Measurements from ENCODE around the gene INPP5F.
"Not testable (repeated sequence)": the region's sequence is repeated elsewhere in the genome, so short reads cannot be mapped to it uniquely, and the experiment has no call there.

INPP5F gene

GRCh38 chr10:119706521-119707278 is 19.1 kb upstream of the INPP5F start:
- no peak for DNase-seq

- DNase-seq, result peak; percentile 20
These were observed 18.5 kb upstream of the INPP5F start for GRCh38 chr10:119707331-119707730.

GRCh38 chr10:119710935-119711334 is 14.9 kb upstream of the INPP5F start:
- not testable (repeated sequence) for DNase-seq

GRCh38 chr10:119713744-119714483 is 11.9 kb upstream of the INPP5F start:
- DNase-seq, result no peak

- no peak for DNase-seq
These were observed 11.4 kb upstream of the INPP5F start for GRCh38 chr10:119714484-119714816.

GRCh38 chr10:119715628-119716505 is 10.0 kb upstream of the INPP5F start:
- DNase-seq, result no peak

GRCh38 chr10:119723161-119723560 is 2.7 kb upstream of the INPP5F start:
- DNase-seq, result no peak

- DNase-seq, result no peak
These were observed 2.2 kb upstream of the INPP5F start for GRCh38 chr10:119723624-119724023.

GRCh38 chr10:119724593-119725516 is 995 bp upstream of the INPP5F start:
- DNase-seq, result peak; percentile 61

- DNase-seq, result no peak
These were observed 378 bp upstream of the INPP5F start for GRCh38 chr10:119725517-119725827.

GRCh38 chr10:119726676-119727261 is 919 bp downstream of the INPP5F start:
- DNase-seq, result no peak

GRCh38 chr10:119728172-119728800 is 2.4 kb downstream of the INPP5F start:
- no peak for DNase-seq

GRCh38 chr10:119734396-119735332 is 8.8 kb downstream of the INPP5F start:
- DNase-seq, result no peak

GRCh38 chr10:119735451-119735850 is 9.6 kb downstream of the INPP5F start:
- DNase-seq, result no peak

GRCh38 chr10:119736220-119736619 is 10.4 kb downstream of the INPP5F start:
- no peak for DNase-seq

GRCh38 chr10:119737039-119737663 is 11.3 kb downstream of the INPP5F start:
- no peak for DNase-seq

- peak; percentile 55 for DNase-seq
These were observed 12.0 kb downstream of the INPP5F start for GRCh38 chr10:119737823-119738222.

- no peak for DNase-seq
These were observed 13.1 kb downstream of the INPP5F start for GRCh38 chr10:119738962-119739361.

- DNase-seq, result no peak
These were observed 14.2 kb downstream of the INPP5F start for GRCh38 chr10:119740096-119740495.

Measured in suppressor macrophage treated with lipopolysaccharide for 4 hours (primary cell).